ENCODE measurements around the gene FSTL4.

DNA sequence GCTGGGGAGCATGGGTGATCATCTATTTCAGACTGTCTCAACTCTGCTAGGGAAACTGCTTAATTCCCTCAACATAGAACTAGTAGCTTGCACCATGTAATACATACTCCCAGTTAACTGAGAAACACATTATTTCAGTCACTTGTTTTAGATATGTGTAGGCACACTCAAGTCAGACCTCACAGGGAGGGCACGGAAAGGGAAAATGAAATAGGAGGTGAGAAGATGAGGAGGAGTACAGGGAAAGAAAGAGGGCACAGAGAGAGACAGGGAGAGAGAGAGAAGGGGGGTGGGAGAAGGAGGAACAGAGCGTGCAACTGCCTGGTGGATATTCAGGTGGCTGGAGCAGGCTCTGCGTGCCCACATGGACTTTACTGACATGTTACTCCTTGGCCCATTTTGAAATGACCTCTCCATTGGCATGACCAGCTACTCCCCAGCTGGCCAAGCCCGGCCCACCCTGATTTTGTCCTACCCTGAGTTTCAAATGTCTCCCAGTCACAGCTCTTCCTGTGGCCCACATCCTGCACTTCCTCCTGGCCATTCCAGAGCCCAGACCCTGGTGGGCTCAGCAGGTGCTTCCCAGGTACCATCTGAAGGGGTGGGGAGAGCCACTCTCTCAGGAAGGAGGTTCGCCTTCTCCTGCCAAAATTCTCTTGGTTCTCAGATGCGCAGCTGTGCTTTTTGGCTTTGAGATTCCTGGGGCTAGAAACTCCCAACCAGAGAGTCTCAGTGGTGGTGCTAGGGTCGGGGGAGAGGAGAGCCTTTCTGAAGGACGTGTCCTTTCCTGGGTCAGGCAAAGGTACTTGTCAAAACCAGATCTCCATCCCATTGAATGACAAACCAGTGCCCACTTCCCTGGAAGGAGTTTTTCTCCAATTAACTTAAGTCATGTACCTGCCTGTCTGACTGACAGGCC lies 229.4 kb downstream of the FSTL4 start:
- TF ChIP-seq, protein P1, sequence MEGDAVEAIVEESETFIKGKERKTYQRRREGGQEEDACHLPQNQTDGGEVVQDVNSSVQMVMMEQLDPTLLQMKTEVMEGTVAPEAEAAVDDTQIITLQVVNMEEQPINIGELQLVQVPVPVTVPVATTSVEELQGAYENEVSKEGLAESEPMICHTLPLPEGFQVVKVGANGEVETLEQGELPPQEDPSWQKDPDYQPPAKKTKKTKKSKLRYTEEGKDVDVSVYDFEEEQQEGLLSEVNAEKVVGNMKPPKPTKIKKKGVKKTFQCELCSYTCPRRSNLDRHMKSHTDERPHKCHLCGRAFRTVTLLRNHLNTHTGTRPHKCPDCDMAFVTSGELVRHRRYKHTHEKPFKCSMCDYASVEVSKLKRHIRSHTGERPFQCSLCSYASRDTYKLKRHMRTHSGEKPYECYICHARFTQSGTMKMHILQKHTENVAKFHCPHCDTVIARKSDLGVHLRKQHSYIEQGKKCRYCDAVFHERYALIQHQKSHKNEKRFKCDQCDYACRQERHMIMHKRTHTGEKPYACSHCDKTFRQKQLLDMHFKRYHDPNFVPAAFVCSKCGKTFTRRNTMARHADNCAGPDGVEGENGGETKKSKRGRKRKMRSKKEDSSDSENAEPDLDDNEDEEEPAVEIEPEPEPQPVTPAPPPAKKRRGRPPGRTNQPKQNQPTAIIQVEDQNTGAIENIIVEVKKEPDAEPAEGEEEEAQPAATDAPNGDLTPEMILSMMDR (IDR thresholded peaks at IDR 0.05) = no peak
- TF ChIP-seq EZH2 (IDR thresholded peaks at IDR 0.05; ENCODE audit: borderline replicate concordance, insufficient read depth, low read depth, low read length, poor library complexity, severe bottlenecking) = no peak

Data from B cell (primary cell).